Spinal cord (tissue), 10 donors: ENCODE data around the gene TTI1. TPM values are rescaled to one million over a fixed set of nuclear protein-coding genes. Genes with fewer than 3 reads are reported as not detected.

Experiments used
- DNase-seq, 6 donors: peaks; one replicate each; pipeline versions ENCODE4 v3.0.0 to v3.0.0-alpha.2; 2013 to 2015; ENCODE audit warnings: low spot score in 6 of 6, low read depth in 4 of 6
- H3K27ac ChIP-seq: one replicate; pipeline ENCODE4 v1.5.1; 2013; ENCODE audit warnings: low read depth, low read length, control low read depth
- H3K27me3 ChIP-seq: one replicate; pipeline ENCODE4 v1.6.1; 2013; ENCODE audit warnings: low read length; ENCODE audit not compliant: control insufficient read depth, insufficient read depth
- H3K36me3 ChIP-seq: one replicate; pipeline ENCODE4 v1.6.1; 2013; ENCODE audit warnings: low read length; ENCODE audit not compliant: control insufficient read depth, insufficient read depth
- H3K4me1 ChIP-seq: one replicate; pipeline ENCODE4 v1.6.1; 2013; ENCODE audit warnings: low read length; ENCODE audit not compliant: control insufficient read depth, insufficient read depth
- H3K4me3 ChIP-seq: one replicate; pipeline ENCODE4 v1.5.1; 2013; ENCODE audit warnings: low read depth, low read length, control low read depth
- H3K9me3 ChIP-seq: one replicate; pipeline ENCODE4 v1.6.1; 2013; ENCODE audit warnings: low read length; ENCODE audit not compliant: control insufficient read depth, insufficient read depth
- WGBS: methylation state at CpG from one replicate; pipeline ENCODE4 v1.1.5; 2013; ENCODE audit warnings: missing lambda C conversion rate; ENCODE audit not compliant: insufficient coverage; 5-methylcytosine and 5-hydroxymethylcytosine counted together
- polyA plus RNA-seq, 2 donors: library from polyadenylated mRNA; unstranded; fragments of 120-200 nt; gene quantifications; one replicate each; pipeline ENCODE4 v1.2.1, GENCODE V29; 2013; ENCODE audit not compliant: insufficient read length in 2 of 2
- total RNA-seq, 2 donors: library from RNA; depleted of rRNA in 1 of 2; stranded (reverse); fragments of 120-200 nt in 1 of 2; fragments of >200 nt in 1 of 2; gene quantifications; one replicate each; pipeline versions ENCODE4 v1.2.3 to v1.2.4, GENCODE V29; 2013 to 2014
- donor health status: healthy.

TTI1 gene
- total and polyA plus RNA-seq, 4 donors = 20.6 to 25.9 (median 22.3) TPM

- 95% methylated on average over 5 of the region's 8 CpGs for WGBS
- H3K4me3 ChIP-seq = no peak overlapping the region
- no peaks in the 10 kb centered on the region for H3K9me3 ChIP-seq
- no peak overlapping the region for H3K27ac ChIP-seq
- H3K36me3 ChIP-seq = peaks cover 56% of the 10 kb centered on the region
- no peaks in the 10 kb centered on the region for H3K27me3 ChIP-seq
- DNase-seq = no peak
- peaks cover 18% of the 10 kb centered on the region for H3K4me1 ChIP-seq
Observed at GRCh38 chr20:37936451-37936850, 96.8 kb downstream of the TTI1 start.

GRCh38 chr20:37936041-37936440, 97.2 kb downstream of the TTI1 start:
- WGBS = 90% methylated on average over 9 of the region's 10 CpGs
- Histone ChIP-seq H3K4me1 (peaks cover 18% of the 10 kb centered on the region), H3K27ac (no peak overlapping the region), H3K9me3 (no peaks in the 10 kb centered on the region), H3K4me3 (no peak overlapping the region), H3K27me3 (no peaks in the 10 kb centered on the region), H3K36me3 (peaks cover 56% of the 10 kb centered on the region)
- DNase-seq = no peak

DNA sequence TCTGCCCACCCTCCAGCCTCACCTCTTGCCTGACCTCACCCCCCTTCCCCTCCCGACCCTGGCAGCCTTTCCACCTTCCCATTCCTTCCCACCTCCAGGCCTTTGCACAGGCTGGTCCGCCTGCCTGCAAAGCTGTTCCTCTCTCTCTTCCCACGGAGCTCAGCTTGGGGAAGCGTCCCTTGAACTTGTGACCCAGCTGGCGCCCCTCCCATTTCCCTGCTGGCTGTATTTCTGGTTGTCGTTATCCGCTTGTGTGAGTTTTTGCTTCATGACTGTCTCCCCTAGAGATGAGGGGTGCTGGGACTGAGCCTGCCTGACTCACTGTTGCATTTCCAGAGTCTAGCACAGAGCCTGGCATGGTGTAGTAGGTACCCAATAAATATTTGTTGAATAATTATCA, 97.8 kb downstream of the TTI1 start:
- DNase-seq = no peak
- 52% methylated on average over 6 of the region's 7 CpGs for WGBS
- H3K27me3 ChIP-seq = no peaks in the 10 kb centered on the region
- H3K4me1 ChIP-seq = peaks cover 21% of the 10 kb centered on the region
- peaks cover 61% of the 10 kb centered on the region for H3K36me3 ChIP-seq
- H3K4me3 ChIP-seq = no peak overlapping the region
- H3K27ac ChIP-seq = no peak overlapping the region
- H3K9me3 ChIP-seq = no peaks in the 10 kb centered on the region

- H3K9me3 ChIP-seq = no peaks in the 10 kb centered on the region
- H3K36me3 ChIP-seq = peaks cover 55% of the 10 kb centered on the region
- no peak overlapping the region for H3K27ac ChIP-seq
- DNase-seq = peak in 1 of 6 donors; percentile 79
- H3K4me1 ChIP-seq = peaks cover 21% of the 10 kb centered on the region
- no peak overlapping the region for H3K4me3 ChIP-seq
- H3K27me3 ChIP-seq = no peaks in the 10 kb centered on the region
- 73% methylated on average over 8 of the region's 14 CpGs for WGBS
Observed at GRCh38 chr20:37934634-37935375, 98.5 kb downstream of the TTI1 start.

DNA sequence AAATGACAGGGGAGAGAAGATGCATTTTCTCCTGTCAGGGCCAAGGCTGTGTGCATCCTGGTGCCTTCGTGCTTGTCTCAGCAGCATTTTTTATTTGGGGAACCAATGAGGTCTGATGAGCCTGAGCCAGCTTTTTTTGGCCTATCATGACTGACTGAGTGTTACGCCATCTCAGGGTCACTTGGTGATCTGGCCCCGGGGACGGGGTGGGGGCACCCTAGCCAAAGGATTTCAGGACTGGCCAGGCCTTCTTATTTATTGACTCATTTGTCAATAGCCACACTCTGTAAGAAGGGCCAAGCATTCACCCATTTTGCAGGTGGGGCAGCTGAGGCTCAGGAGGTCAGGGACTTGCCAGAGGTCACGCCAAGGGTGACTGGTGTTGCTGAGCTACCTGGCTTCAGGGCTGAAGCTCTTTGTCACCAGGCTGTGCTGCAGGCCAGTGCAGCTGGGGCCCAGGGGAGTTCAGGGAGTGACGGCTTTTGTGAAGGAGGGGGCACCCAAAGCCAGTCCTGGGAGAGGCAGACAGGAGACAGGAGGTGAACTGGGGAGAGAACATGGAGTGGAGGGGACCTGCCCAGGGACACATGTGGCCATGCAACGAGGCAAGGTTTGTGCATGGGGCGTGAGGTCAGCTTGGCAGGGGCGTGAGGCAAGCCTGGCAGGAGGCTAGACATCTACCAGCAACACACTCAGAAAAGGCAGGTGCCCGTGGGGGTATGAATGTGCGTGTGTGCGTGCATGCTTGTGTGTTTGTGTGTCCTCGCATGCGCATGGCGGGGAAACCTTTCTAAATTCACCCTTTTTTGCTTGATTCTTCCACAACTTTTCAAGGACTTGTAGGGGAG, 99.2 kb downstream of the TTI1 start:
- Histone ChIP-seq H3K9me3 (no peaks in the 10 kb centered on the region), H3K27ac (no peak overlapping the region), H3K4me3 (no peak overlapping the region), H3K36me3 (peaks cover 52% of the 10 kb centered on the region), H3K27me3 (no peaks in the 10 kb centered on the region), H3K4me1 (peaks cover 27% of the 10 kb centered on the region)
- 70% methylated on average over 9 of the region's 15 CpGs for WGBS
- no peak for DNase-seq

Other genes with a start within 250 kb of the TTI1 start
- gene VSTM2L, start 130.3 kb downstream of the TTI1 start, total RNA-seq = 10 to 100 TPM; 32.2 to 41.7 TPM
- 100 to 1,000 TPM; 246 to 293 TPM for gene VSTM2L, start 130.3 kb downstream of the TTI1 start, polyA plus RNA-seq
- gene RPRD1B, start 290 bp upstream of the TTI1 start, total RNA-seq = 10 to 100 TPM; 29.5 to 32.6 TPM
- gene RPRD1B, start 290 bp upstream of the TTI1 start, polyA plus RNA-seq = 10 to 100 TPM; 25.4 to 25.7 TPM
- gene TGM2, start 131.8 kb upstream of the TTI1 start, total RNA-seq = 10 to 100 TPM; 15.5 to 63.3 TPM
- 10 to 100 TPM; 12.9 to 23.7 TPM for gene TGM2, start 131.8 kb upstream of the TTI1 start, polyA plus RNA-seq
- 10 to 100 TPM; 21.6 to 51.5 TPM for gene KIAA1755, start 227.3 kb upstream of the TTI1 start, total RNA-seq
- 10 to 100 TPM; 20.8 to 45.7 TPM for gene KIAA1755, start 227.3 kb upstream of the TTI1 start, polyA plus RNA-seq